Lung microvascular endothelial cell (primary cell): ENCODE data around the gene RAPGEF2. TPM values are rescaled to one million over a fixed set of nuclear protein-coding genes. Genes with fewer than 3 reads are reported as not detected.
A peak's percentile ranks its signal among the peaks of the same experiment; 100 is the strongest.
"Not testable (repeated sequence)": the region's sequence is repeated elsewhere in the genome, so short reads cannot be mapped to it uniquely, and the experiment has no call there.

Experiments
- DNase-seq, 2 donors: peaks; one replicate each; pipeline versions ENCODE4 v3.0.0 to v3.0.0-alpha.2; 2010; ENCODE audit warnings: low read depth in 2 of 2
- total RNA-seq: library from RNA; depleted of rRNA; stranded (reverse); fragments of >200 nt; gene quantifications from 2 replicates; pipeline ENCODE4 v1.2.1, GENCODE V29; 2014

The RAPGEF2 gene
- total RNA-seq, 1 donor from 2014 or later = 80.6 TPM

GRCh38 chr4:159235779-159236368, 133.0 kb downstream of the RAPGEF2 start:
- DNase-seq = peak; percentile 93 to 97

- no peak for DNase-seq
Observed at GRCh38 chr4:159237975-159238374, 135.1 kb downstream of the RAPGEF2 start.

GRCh38 chr4:159238631-159239030, 135.8 kb downstream of the RAPGEF2 start:
- DNase-seq = peak; percentile 66 to 72

GRCh38 chr4:159239629-159240028, 136.8 kb downstream of the RAPGEF2 start:
- no peak for DNase-seq

DNA sequence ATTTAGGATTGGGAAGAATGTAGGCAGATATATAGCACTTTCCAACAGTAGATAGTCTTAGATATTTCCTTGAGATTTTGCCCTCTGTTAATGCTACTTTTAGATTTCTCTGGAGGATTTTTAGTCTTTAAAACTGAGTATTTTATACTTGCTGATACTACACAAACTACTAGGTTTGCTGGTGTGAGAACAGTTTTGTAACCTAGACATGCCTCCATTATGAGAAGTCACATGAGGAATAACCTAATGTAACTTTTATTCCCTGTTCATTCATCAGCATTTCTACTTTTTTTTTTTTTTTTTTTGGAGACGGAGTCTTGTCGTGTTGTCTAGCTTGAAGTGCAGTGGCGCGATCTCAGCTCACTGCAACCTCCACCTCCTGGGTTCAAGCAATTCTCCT, 137.2 kb downstream of the RAPGEF2 start:
- DNase-seq = no peak

DNA sequence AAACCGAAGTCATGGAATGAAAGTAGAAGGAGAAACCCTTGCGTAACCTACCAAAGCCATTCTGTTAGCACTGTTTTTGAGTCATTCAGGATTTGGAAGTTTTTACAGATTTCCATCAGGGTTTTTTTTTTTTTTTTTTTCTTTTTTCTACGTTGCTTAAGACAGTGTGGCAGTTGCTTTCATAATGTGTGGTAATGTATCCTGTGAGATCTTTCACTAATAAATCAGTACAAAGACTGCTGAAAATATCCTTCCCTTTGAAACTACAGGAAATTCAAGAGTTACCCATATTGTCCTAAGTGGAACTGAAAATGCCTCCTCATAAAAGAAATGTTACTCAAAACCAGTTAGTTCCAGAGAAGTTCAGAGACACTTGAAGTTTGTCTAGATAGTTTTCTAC, 137.8 kb downstream of the RAPGEF2 start:
- no peak for DNase-seq

DNA sequence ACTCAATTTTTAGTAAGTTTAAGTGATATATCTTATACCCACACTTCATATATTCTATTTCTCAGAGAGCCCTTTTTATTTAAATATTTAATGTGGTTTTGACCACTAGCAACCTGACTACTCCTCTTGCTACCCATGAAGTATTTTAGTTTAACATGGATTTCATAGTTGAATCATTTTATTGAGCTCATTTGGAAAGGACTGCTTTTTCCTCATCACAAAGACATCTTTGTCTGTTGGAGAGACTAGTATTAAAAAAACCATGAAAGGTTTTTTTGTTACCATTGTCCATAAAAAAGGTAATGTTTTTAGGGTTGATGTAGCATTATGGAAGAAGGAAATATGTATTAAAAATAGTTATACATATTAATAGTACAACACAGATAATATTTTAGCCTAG, 139.5 kb downstream of the RAPGEF2 start:
- no peak for DNase-seq

GRCh38 chr4:159248384-159249178, 145.7 kb downstream of the RAPGEF2 start:
- DNase-seq = peak; percentile 56 to 60

GRCh38 chr4:159250751-159251325, 148.0 kb downstream of the RAPGEF2 start:
- DNase-seq = no peak

- not testable (repeated sequence) for DNase-seq
Observed at GRCh38 chr4:159251580-159251979, 148.7 kb downstream of the RAPGEF2 start.

GRCh38 chr4:159252491-159252890, 149.6 kb downstream of the RAPGEF2 start:
- DNase-seq = peak; percentile 64 to 71

DNA sequence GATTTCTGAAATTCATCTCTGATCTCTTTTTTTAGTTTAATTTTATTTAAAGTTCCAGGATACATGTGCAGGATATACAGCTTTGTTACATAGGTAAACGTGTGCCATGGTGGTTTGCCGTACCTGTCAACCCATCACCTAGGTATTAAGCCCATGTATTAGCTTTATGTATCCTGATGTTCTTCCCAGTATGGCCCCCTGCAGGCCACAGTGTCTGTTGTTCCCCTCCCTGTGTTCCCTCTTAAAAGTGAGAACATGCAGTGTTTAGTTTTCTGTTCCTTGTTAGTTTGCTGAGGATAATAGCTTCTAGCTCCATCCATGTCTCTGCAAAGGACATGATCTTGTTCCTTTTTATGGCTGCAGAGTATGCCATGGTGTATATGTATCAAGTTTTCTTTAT, 153.2 kb downstream of the RAPGEF2 start:
- DNase-seq = no peak

GRCh38 chr4:159258889-159259560, 156.1 kb downstream of the RAPGEF2 start:
- DNase-seq = no peak

GRCh38 chr4:159264057-159264456, 161.2 kb downstream of the RAPGEF2 start:
- no peak for DNase-seq

DNA sequence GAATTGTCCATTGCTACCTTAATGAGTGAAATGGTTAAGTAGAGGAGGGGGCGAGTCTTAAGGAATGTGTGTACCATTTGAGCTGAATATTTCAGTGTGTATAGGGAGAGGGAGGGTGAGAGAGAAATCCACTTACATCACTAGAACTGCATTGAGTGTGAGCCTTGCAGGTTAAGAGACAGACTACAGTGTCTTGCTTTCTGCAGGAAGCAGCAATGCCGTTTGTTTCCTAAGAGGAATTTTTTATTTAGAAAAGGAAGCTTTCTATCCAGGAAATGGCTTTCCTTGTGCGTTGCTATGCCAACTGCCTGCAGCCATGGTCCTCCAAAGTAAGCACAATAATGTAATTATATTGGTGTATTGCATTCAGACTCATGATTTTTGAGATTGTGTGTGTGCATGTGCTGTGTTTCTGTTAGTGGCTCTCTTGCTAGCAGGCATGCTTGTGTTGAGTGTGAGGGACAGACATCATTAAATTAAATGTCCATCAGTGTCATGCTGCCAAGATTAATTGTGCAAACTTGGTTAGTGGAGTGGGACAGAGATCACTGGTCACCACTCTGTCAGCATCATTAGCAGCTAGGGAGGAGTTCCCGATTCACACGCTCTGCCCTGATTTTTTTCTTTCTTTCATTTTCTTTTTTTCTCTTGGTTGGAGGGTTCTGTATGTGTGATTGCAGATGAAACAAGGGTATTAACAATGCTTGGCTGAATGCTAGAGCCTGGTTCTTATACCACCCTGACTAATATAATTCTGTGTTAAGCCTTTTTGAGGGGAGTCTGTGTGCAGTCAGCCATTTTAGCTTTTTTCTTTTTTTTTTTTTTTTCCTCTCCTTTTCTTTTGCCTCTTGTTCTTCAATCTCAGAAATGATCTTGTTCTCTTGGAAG, 164.3 kb downstream of the RAPGEF2 start:
- DNase-seq = peak; percentile 55 to 81

- no peak for DNase-seq
Observed at GRCh38 chr4:159267869-159268285, 165.0 kb downstream of the RAPGEF2 start.

- no peak for DNase-seq
Observed at GRCh38 chr4:159268607-159269006, 165.7 kb downstream of the RAPGEF2 start.

GRCh38 chr4:159269116-159269515, 166.2 kb downstream of the RAPGEF2 start:
- no peak for DNase-seq

DNA sequence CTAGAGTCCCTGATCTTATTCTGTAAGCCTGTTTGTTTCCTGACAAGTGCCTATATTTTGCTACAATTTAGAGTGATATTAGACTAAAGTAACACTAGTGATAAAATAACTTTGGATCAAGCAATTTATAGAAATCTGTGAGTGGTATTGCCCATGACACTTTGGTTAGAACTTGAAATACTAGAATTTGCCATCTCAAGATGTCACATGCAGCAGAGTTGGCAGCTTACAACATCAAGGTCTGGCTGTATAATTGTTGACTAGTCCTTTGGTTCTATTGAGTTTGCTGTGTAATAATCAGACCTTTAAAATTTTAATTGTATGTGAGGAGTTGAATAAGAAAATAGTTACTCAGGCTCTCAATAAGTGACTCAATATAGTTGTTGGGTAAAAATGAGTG, 167.1 kb downstream of the RAPGEF2 start:
- DNase-seq = no peak

- no peak for DNase-seq
Observed at GRCh38 chr4:159271856-159272255, 169.0 kb downstream of the RAPGEF2 start.
